ENCODE measurements around the gene LRMDA. TPM values are rescaled to one million over a fixed set of nuclear protein-coding genes. Genes with fewer than 3 reads are reported as not detected.

The LRMDA gene
- total and polyA plus RNA-seq, 2 donors from 2014 or later = 23.2 to 48.6 TPM

- FAIRE-seq (peak; percentile 6), DNase-seq (no peak)
- Histone ChIP-seq H3K9me3 (ENCODE audit: control insufficient read depth in 2 of 3, insufficient read depth in 1 of 3, low read length in 3 of 3) (no peaks in the 10 kb centered on the region), H3K36me3 (ENCODE audit: control insufficient read depth in 2 of 3, insufficient read depth in 3 of 3, low read length in 3 of 3) (no peaks in the 10 kb centered on the region), H3K4me1 (ENCODE audit: control insufficient read depth in 2 of 3, insufficient read depth in 2 of 3, low read depth in 1 of 3, low read length in 3 of 3) (peaks cover 0 to 10% (median 6%) of the 10 kb centered on the region in 3 donors), H3K27ac (ENCODE audit: low read depth in 2 of 2, low read length in 2 of 2) (no peak overlapping the region), H3K27me3 (ENCODE audit: control insufficient read depth, insufficient read depth, low read length) (no peaks in the 10 kb centered on the region), H3K9ac (ENCODE audit: low read length in 3 of 3) (no peak overlapping the region), H3K4me3 (ENCODE audit: low read length in 3 of 3) (peak overlapping the region in 2 of 3 donors; percentile 35 to 42)
- TF ChIP-seq CTCF (IDR thresholded peaks at IDR 0.05; ENCODE audit: borderline replicate concordance, extremely low read depth, insufficient read depth) = no peak
- intact Hi-C loops (cut with DNase I) = no loop called here
These were observed 351.2 kb downstream of the LRMDA start for GRCh38 chr10:75782463-75783248.

GRCh38 chr10:75788394-75789205, 357.2 kb downstream of the LRMDA start:
- intact Hi-C loops (cut with DNase I) = no loop called here
- H3K9me3 ChIP-seq (ENCODE audit: control insufficient read depth in 2 of 3, insufficient read depth in 1 of 3, low read length in 3 of 3) = no peaks in the 10 kb centered on the region
- H3K36me3 ChIP-seq (ENCODE audit: control insufficient read depth in 2 of 3, insufficient read depth in 3 of 3, low read length in 3 of 3) = no peaks in the 10 kb centered on the region
- FAIRE-seq = peak; percentile 46
- peak overlapping the region; percentile 12 to 29 for H3K27ac ChIP-seq (ENCODE audit: low read depth in 2 of 2, low read length in 2 of 2)
- H3K9ac ChIP-seq (ENCODE audit: low read length in 3 of 3) = no peak overlapping the region
- no peak for TF ChIP-seq CTCF (IDR thresholded peaks at IDR 0.05; ENCODE audit: borderline replicate concordance, extremely low read depth, insufficient read depth)
- H3K4me3 ChIP-seq (ENCODE audit: low read length in 3 of 3) = peak overlapping the region in 2 of 3 donors; percentile 26 to 31
- peak in 2 of 5 donors; percentile 58 to 62 for DNase-seq
- H3K4me1 ChIP-seq (ENCODE audit: control insufficient read depth in 2 of 3, insufficient read depth in 2 of 3, low read depth in 1 of 3, low read length in 3 of 3) = peaks cover 7 to 12% (median 9%) of the 10 kb centered on the region in 3 donors
- H3K27me3 ChIP-seq (ENCODE audit: control insufficient read depth, insufficient read depth, low read length) = no peaks in the 10 kb centered on the region

GRCh38 chr10:75793848-75794247, 362.4 kb downstream of the LRMDA start:
- Histone ChIP-seq H3K36me3 (ENCODE audit: control insufficient read depth in 2 of 3, insufficient read depth in 3 of 3, low read length in 3 of 3) (no peaks in the 10 kb centered on the region), H3K27me3 (ENCODE audit: control insufficient read depth, insufficient read depth, low read length) (no peaks in the 10 kb centered on the region), H3K27ac (ENCODE audit: low read depth in 2 of 2, low read length in 2 of 2) (no peak overlapping the region), H3K9me3 (ENCODE audit: control insufficient read depth in 2 of 3, insufficient read depth in 1 of 3, low read length in 3 of 3) (peaks cover 0 to 6% (median 0%) of the 10 kb centered on the region in 3 donors), H3K4me1 (ENCODE audit: control insufficient read depth in 2 of 3, insufficient read depth in 2 of 3, low read depth in 1 of 3, low read length in 3 of 3) (peaks cover 3 to 5% (median 4%) of the 10 kb centered on the region in 3 donors), H3K9ac (ENCODE audit: low read length in 3 of 3) (no peak overlapping the region), H3K4me3 (ENCODE audit: low read length in 3 of 3) (no peak overlapping the region)
- intact Hi-C loops (cut with DNase I) = no loop called here
- DNase-seq (no peak), FAIRE-seq (no peak)
- no peak for TF ChIP-seq CTCF (IDR thresholded peaks at IDR 0.05; ENCODE audit: borderline replicate concordance, extremely low read depth, insufficient read depth)
